GM18502 (cell line): ENCODE data around the gene SORCS2.

ENCODE experiments used
- ATAC-seq: cut with Tn5 transposase; IDR thresholded peaks from one replicate; pipeline ENCODE4 v1.9.1; 2021; ENCODE audit warnings: mild to moderate bottlenecking; ENCODE audit not compliant: unreplicated experiment, poor library complexity

SORCS2 gene

DNA sequence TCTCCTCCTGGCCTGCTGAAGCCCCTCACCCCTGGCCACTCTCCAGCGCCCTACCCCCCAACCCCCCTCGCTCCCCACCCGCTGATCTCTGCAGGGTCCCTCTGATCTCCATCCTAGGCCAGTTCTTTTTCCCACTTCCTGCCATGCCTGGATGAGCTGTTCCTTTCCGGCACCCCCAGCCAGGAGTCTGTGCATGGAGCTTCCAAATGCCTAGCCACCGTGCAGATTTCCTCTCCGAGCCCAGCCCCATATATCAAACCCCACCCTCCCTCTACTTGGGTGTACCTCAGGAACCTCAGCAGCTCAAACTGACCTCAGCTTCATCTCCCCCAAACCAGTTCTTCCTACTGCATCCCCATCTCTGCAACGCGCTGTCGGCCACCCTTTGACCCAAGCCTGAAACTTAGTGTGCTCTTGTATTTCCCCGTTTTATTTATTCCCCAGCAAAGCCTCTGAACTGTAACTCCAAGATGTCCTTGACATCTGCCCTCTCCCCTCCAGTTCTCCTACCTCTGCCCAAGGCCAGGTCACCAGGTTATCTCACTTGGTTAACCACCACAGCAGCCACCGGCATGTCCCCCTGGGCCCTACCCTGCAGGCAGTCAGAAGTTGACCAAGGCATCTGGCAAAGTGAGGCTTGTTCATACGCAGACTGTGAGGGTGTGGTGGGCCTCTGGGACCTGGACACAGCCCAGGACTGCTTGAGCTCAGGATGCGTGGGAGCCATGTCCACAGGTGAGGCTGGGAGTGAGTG is 437.3 kb downstream of the SORCS2 start:
- no peak for ATAC-seq

DNA sequence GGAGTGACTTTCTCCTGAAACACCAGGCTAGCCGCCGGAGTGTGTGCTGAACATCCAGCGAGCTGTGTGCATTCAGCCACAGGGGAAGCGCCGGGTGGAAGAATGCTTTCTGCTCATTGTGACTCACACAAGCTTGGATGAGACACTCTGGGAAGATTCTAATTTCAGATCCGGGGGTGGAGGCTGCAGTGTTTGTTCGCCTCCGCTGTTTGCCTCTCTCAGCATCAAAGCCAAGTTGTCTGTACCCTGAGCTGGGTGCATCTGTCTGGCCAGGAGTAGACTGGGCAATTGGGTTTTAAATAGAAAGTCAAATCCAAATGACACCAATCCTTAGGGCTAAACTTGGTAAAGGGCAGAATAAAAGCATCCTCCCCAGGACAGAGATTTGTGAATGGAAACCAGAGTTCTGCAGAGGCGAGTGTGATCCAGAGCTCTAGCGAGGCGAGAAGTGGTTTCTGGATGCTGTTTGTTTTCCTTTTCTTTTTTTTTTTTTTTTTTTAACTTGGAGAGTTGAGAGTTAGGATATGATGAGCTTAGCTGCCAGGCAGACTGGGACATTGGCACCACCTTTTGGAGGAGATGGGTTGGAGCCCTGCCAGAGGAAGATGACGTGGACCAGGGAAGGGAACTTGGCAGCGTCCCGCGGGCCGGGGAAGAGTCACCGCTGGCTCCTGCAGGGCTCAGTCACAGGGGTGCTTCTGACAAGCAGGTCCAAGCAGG is 438.4 kb downstream of the SORCS2 start:
- ATAC-seq = no peak

DNA sequence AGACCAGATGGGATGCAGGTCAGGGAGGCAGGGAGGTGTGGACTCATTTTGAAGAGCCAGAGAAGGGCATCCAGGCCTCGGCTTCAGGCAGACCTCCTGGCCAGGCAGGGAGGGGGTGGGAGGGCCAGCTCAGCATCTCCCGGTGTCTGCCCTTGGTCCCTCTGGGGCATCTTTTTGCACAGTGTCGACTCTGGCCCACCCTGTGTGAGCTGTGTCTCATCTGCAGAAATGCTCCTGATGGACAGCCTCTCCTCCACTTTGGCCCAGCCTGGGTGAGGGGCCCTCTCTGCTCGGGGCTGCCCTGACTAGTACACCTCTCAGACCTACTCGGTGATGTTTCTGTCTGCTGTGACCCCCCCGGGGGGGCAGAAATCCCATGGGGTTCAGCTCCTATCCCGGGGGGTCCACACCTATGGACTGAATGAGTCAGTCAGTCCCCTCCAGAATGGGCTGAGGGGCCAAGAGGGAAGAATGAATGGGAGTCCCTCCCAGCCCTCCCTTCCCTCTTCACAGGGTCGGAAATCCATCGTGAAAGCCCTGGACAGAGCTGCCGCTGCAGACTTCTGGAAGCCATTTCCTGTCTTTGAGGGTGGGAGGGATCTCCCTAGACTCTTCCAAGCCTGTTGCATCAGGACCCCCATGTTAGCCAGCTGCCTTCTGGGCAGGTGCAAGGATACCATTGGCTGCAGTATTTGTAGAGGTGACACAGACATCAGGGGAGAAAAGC is 439.1 kb downstream of the SORCS2 start:
- ATAC-seq = no peak

DNA sequence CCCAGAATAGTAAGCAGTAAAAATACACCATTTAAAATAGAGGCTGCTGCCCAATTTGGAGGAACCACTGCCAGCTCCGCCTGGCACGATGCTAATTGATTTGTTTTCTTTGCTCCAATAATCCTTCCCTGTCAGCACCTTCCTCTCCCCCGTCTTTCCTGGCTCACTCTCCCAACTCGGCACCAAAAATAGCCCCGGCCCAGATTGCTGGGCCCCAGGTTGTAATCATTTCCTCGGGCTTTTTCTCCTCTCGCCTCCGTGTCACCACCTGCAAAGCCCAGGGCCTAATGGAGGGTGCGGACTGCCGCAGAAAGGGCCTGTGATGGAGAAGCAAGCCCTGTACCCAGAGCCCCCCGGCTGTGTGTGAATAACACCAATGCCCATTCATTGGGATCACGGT is 440.0 kb downstream of the SORCS2 start:
- no peak for ATAC-seq

DNA sequence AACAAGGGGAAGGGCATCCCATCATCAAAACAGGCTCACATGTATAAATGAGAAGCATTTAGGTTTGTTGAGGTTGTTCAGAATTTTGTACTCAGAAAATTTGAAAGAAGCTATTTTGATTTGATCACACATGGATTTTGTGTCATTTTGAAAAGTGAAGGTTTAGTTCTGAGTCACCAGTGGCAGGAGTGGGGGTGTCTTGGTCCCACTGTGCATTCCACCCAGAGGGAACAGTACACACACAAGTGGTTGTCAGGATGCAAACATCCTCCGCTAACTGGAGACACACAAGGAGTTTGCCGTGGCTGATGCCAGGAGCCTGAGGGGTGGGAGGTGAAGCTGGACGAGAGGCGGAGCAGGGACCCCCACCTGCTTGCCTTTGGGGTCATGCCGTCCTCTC is 440.6 kb downstream of the SORCS2 start:
- ATAC-seq = no peak

DNA sequence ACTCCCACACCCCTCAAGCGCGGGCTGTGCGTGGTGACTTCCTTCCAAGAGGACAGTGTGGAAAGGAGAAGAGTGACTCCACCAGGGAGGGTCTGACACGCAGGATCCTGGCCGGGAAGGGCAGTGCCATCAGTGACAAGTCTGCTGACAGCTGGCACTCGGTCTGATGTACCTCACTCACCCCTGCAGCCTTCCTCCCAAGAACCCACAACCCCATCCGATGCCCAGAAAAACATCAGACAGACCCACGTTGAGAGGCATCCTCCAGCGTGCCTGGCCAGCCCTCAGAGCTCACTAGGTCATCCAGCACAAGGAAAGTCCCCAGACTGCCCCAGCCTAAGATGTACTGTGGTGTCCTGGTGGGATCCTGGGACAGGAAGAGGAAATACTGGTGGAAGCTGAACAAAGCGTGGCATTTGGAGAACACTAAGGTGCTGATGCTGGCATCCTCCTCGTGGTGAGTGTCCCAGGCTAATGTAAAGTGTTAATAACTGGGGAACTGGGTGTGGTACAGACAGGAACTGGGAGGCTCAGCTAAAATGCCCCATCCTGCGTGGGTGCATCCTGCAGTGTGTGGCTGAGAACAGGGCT is 442.4 kb downstream of the SORCS2 start:
- no peak for ATAC-seq

DNA sequence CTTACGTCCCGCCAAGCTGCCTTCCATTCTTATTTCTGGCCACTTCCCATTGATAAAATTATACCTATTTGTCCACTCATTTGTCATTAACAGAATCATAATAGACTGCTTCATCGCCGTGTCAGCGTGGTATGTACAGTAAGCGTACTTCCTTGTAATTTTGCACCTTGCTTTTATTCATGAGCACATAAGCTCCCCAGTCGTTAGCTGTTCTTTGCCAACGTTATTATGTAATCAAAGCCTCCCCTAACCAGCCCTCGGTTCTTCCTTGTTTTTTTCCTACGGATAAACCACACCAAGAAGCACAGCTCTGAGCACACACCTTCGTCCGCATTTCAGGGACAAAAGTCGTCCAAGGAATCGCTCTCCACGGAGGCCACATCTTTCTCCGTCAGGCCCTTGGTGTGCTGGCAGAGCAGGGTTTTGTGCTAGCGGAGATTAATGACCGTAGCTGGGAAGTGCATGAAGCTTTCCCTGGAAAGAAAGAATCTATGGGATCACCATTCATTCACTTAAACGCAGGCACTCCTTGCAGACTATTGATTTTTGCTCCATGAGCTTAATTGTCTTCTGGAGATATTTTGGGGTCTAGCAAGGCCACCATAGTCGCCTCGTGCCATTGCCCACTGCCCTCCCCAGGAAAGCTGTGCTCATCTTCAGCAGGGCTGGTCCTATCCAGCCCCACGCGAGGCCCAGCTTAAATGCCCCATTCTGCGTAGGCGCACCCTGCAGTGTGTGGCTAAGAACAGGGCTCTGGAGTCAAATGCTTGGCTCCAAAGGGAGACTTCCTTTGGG is 443.3 kb downstream of the SORCS2 start:
- no peak for ATAC-seq

DNA sequence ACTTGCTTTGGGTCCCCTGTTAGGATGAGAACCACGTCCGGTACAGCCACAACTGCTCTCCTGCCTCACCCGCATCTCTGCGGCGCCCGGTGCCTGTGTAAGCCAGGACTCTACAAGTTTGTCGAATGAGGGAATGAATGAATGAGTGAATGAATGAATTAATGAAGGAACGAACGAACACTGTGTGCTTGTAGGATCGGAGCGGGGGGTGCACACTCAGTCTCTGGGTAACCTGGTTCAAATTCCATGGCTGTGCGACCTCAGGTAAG is 443.8 kb downstream of the SORCS2 start:
- no peak for ATAC-seq

DNA sequence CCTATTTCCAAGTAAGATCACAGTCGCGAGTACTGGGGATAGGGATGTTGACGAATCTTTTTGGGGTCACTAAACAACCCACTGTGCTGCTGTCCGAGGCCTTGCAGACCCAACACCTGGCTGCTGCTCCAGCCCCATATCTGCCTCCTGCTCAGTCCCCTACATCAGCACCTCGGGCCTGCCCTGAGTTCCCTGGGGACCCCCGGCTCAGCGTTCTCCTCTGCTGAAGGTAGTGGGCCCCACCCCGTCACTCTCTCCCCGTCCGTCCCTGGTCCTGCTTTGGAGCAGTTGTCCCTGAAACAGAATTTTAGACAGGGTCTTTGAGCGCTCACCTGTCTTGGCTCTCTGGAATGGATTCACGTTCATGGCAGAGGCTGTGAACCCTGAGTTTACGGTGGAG is 444.8 kb downstream of the SORCS2 start:
- ATAC-seq = no peak

DNA sequence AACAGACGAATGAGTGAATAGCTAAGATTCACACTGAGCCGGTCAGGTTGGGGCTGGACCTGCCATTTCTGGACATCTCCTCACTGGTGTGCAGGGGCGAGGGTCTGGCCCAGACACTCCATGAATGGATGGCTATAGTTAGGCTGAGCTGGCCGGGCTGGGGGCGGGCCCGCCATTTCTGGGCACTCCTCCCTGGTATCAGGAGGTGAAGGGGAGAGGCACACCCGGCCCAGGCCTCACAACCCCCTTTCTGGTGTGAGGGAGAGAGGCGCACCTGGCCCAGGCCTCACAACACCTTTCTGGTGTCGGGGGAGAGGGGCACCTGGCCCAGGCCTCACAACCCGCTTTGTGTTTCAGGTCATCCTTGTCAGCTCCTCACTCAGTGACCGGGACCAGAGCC is 445.6 kb downstream of the SORCS2 start:
- no peak for ATAC-seq

DNA sequence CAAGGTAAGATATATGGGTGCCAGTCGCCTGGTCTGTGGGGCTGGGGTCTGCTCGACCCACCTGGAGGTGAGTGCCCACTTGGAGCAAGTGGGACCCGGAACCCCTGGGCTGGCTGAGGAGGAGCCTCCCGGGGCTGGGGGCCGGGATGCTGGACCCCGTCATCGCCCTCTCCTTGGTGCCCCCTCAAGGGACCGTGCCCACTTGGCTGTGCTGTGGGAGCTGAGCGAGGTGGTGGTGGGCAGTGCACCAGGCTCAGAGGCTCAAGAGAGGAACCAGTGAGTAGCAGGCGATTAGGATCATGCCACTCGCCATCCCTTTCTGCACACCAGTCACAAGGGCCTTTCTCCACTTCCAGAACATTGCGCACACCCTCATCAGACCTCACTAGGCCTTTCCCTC is 446.2 kb downstream of the SORCS2 start:
- ATAC-seq = no peak

DNA sequence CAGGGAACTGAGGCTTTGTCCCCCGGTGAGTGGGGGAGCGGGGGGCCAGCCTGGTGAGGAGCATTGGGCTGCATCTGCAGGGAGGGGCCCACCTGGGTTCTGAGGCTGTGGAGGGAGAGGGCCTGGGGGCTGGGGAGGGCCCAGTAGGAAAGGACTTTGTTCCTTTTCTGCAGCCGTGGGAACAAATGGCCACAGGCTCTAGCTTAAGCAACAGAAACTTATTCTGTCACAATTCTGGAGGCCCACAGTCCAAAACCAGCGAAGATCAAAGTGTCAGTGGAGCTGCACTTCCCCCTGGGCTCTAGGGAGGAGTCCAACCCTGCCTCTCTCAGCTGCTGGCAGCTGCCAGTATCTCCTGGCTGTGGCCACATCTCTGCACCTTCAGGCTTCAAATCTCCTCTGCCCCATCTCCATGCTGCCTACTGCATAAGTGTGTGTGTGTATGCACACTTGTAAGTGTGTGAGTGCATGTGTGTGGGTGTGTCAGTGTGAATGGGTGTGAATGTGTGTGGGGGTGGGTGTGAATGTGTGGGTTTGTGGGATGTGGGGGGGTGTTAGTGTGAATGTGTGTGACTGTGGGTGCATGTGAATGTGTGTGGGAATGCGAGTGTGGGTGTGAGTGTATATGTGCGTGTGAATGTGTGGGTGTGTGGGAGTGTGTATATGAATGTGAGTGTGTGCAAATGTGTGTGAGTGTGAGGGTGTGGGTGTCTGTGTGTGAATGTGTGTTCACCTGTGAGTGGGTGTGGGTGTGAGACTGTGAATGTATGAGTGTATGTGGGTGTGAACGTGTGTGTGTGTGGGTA is 446.8 kb downstream of the SORCS2 start:
- no peak for ATAC-seq

DNA sequence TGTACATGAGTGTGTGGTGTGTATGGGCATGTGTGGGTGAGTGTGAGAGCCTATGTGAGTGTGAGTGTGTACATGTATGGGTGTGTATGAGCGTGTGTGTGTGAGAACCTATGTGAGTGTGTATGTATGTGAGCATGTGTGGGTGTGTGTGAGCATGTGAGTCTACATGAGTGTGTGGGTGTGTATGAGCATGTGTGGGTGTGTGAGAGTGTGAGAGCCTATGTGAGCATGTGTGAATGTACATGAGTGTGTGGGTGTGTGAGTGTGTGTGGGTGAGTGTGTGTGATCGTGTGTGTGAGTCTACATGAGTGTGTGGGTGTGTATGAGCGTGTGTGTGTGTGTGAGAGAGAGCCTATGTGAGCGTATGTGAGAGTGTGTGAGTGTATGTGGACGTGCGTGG is 447.8 kb downstream of the SORCS2 start:
- no peak for ATAC-seq

DNA sequence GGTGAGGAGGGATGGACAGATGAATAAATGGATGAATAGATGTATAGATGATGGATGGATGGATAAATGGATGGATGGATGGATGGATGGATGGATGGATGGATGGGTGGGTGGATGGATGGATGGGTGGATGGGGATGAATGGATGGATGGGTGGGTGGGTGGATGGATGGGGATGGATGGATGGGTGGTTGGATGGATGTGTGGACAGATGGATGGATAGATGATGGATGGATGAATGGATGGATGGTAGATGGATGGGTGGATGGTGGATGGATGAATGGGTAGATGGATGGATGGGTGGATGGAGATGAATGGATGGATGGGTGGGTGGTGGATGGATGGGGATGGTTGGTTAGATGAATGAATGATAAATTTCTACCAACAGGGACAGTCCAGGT is 449.4 kb downstream of the SORCS2 start:
- no peak for ATAC-seq

DNA sequence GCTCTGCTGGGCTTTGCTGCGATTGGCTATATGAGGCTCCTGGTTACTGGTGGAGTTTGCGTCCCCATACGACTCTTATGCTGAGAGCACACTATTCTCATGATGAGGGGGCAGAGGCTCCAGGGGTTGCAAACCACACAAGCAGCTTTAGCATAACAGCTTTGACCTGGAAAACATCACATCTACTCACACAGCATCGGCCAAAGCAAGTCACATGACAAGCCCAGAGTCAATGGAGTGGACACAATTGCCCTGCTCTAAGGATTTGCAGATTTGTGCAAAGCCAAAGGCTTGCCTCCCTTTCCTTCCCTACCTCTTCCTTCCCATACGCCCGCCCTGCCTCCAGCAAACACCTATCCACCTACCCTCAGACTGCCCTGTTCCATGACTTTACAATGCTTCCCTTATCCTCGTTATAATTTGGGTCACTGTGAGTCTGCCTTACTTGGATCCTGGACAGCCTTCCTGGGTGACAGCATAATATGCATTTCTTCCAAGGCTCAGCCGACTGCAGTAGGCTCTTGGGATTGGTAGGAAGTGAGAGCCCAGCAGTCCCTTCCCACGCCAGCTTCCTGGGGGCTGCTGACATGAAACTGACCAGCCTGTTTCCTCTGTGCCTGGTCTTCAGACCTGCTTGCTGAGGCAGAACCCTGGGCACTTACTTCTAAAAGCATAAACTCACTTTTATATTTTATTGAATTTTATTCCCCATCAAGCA is 450.6 kb downstream of the SORCS2 start:
- no peak for ATAC-seq

DNA sequence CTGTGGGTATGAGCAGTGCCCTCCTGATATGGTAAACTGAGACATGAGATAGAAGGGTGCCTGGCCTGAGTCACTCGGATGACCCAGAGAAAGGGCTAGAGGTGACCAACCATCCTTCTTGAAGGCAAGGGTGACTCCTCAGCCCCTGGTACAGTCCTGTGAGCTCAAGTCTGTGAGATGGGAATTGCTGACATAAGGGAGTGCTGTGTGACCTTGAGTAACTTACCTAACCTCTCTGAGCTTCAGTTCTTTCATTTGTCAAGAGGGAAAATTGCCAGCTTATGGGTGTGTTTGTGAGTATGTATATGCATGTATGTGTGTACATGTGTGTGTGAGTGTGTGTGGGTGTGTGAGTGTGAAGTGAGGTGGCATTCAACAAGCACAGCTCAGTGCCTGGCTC is 452.8 kb downstream of the SORCS2 start:
- no peak for ATAC-seq

DNA sequence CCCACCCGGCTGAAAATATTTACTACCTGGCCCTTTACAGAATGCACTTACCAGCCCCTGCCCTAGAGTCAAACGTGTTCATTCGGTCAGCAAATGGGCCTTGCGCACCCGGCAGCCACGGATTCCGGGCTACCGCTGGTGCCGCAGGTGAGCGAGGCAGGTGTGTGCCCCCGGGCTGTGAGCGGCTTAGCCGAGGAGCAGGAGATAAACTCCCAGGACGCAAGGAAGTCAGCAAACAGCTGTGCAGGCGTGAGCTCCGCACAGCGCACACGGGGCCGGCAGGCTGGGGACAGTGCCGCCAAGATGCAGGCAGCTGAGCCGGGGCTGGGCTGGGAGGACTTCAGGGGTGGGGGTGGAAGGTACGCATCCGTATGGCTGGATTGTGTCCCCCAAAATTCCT is 453.6 kb downstream of the SORCS2 start:
- no peak for ATAC-seq

DNA sequence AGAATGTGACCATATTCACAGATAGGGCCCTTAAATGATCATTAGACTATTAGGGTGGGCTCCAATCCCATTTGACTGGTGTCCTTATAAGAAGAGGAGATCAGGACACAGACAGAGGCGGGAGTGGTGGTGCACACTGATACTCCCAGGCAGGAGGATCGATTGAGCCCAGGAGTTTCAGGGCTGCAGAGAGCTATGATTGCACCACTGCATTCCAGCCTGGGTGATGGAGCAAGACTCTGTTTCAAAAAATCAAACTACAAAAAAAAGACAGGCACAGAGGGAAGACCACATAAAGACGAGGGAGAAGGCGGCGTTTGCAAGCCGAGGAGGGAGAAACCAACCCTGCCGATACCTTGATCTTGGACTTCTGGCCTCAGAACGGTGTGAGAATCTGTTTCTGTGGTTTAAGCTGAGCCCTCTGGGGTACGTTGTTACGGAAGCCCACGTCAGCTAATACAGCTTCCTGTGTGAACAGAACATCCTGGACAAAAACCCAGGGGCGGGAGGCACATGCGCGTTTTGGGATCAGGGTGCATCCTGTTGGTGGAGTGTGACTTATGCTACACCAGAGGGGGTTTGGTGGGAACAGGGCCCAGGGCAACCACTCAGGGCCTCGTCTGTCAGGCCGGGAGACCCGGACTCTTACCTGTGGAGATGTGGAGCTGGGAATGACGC is 454.2 kb downstream of the SORCS2 start:
- ATAC-seq = no peak

DNA sequence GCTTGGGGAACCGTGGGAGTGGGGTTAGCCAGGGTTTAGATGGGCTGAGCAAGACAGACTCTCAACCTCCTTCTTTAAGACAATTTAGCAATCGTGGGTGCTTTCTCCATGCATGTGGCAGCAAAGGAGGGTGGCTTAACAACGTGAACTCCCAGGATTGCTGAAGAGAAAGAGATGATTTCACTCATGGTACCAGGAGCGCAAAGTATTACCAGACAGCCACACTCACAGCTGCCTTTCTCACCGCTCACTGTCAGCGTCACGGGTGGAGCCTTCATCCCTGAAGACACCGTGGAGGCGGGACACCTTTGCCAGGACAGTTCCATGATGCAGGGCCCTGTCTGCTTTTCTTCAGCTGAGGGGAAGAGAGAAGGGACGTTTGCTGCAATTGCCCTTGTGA is 454.8 kb downstream of the SORCS2 start:
- no peak for ATAC-seq
